ENCODE results near the gene FBXO8.

Gene FBXO8

GRCh38 chr4:174198828-174199227 is 84.6 kb downstream of the FBXO8 start:
- no peak for FAIRE-seq
- DNase-seq (ENCODE audit: insufficient read length, low spot score), result no peak

GRCh38 chr4:174198396-174198795 is 85.1 kb downstream of the FBXO8 start:
- DNase-seq (ENCODE audit: insufficient read length, low spot score) (no peak), FAIRE-seq (no peak)
- TF ChIP-seq CTCF (IDR thresholded peaks at IDR 0.05; ENCODE audit: insufficient read depth, missing control alignments), result no peak

More at GRCh38 chr4:174198828-174199227, 84.6 kb downstream of the FBXO8 start:
- TF ChIP-seq CTCF (IDR thresholded peaks at IDR 0.05; ENCODE audit: insufficient read depth, missing control alignments), result no peak

GRCh38 chr4:174193438-174194374 is 89.8 kb downstream of the FBXO8 start:
- no peak for TF ChIP-seq CTCF (IDR thresholded peaks at IDR 0.05; ENCODE audit: insufficient read depth, missing control alignments)
- no peak for FAIRE-seq
- DNase-seq (ENCODE audit: insufficient read length, low spot score), result no peak

GRCh38 chr4:174192943-174193342 is 90.5 kb downstream of the FBXO8 start:
- DNase-seq (ENCODE audit: insufficient read length, low spot score) (no peak), FAIRE-seq (no peak)
- no peak for TF ChIP-seq CTCF (IDR thresholded peaks at IDR 0.05; ENCODE audit: insufficient read depth, missing control alignments)

- no peak for TF ChIP-seq CTCF (IDR thresholded peaks at IDR 0.05; ENCODE audit: insufficient read depth, missing control alignments)
- DNase-seq (ENCODE audit: insufficient read length, low spot score) (no peak), FAIRE-seq (no peak)
Measured at GRCh38 chr4:174190832-174191500, 92.5 kb downstream of the FBXO8 start.

GRCh38 chr4:174189392-174190015 is 94.0 kb downstream of the FBXO8 start:
- no peak for FAIRE-seq
- no peak for TF ChIP-seq CTCF (IDR thresholded peaks at IDR 0.05; ENCODE audit: insufficient read depth, missing control alignments)

More at GRCh38 chr4:174189392-174190015, 94.0 kb downstream of the FBXO8 start:
- DNase-seq (ENCODE audit: insufficient read length, low spot score), result no peak

Measured in D721Med (cell line).